Central memory CD8-positive, alpha-beta T cell (primary cell): ENCODE results near the gene DLG1.

Source experiments
- ATAC-seq: fragments of 150-1000 bp; cut with Tn5 transposase; replicated peaks from 2 replicates; pipeline ENCODE4 v1.10.0; 2022; ENCODE audit warnings: mild to moderate bottlenecking, moderate FRiP score, moderate number of reproducible peaks; ENCODE audit not compliant: poor library complexity, severe bottlenecking; ENCODE audit errors: extremely low read depth
- DNase-seq, 2 donors: peaks; one replicate each; pipeline ENCODE4 v3.0.0; 2021; ENCODE audit warnings: low spot score in 2 of 2
- H3K27ac Mint-ChIP-seq: one replicate; pipeline ENCODE4 v1.8.0; 2022; ENCODE audit warnings: low read depth, mild to moderate bottlenecking, moderate library complexity, mixed read lengths
- H3K27me3 Mint-ChIP-seq: one replicate; pipeline ENCODE4 v1.8.0; 2022; ENCODE audit warnings: mixed read lengths
- H3K36me3 Mint-ChIP-seq: one replicate; pipeline ENCODE4 v1.8.0; 2022; ENCODE audit warnings: mild to moderate bottlenecking, moderate library complexity, mixed read lengths; ENCODE audit not compliant: insufficient read depth
- H3K4me1 Mint-ChIP-seq: one replicate; pipeline ENCODE4 v1.8.0; 2022; ENCODE audit warnings: mixed read lengths
- H3K4me3 Mint-ChIP-seq: one replicate; pipeline ENCODE4 v1.8.0; 2022; ENCODE audit warnings: mild to moderate bottlenecking, moderate library complexity, mixed read lengths
- H3K9me3 Mint-ChIP-seq: one replicate; pipeline ENCODE4 v1.8.0; 2022; ENCODE audit warnings: mixed read lengths

DLG1 gene

GRCh38 chr3:197124713-197125112, 173.7 kb downstream of the DLG1 start:
- no peaks in the 10 kb centered on the region for H3K9me3 Mint-ChIP-seq
- ATAC-seq (no peak), DNase-seq (no peak)
- no peaks in the 10 kb centered on the region for H3K27me3 Mint-ChIP-seq
- peaks cover 10% of the 10 kb centered on the region for H3K36me3 Mint-ChIP-seq
- no peak overlapping the region for H3K4me3 Mint-ChIP-seq
- H3K27ac Mint-ChIP-seq: no peak overlapping the region
- peaks cover 5% of the 10 kb centered on the region for H3K4me1 Mint-ChIP-seq

DNA sequence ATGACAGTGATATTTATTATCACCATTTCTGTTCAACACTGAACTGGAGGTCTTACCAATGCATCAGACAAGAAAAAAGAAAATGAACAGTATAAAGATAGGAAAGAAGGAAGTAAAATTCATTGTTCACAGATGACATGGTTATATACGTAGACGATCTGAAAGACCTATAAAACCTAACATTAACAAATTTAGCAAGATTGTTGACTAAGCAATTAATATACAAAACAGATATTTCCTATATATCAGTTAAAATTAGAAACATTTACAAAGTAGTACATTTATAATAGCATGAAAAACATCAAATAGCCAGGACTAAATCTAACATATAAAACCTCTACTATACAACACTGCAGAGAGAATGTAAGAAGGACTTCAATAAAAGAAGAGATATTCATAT, 176.0 kb downstream of the DLG1 start:
- no peak for DNase-seq
- no peak overlapping the region for H3K27ac Mint-ChIP-seq

DNA sequence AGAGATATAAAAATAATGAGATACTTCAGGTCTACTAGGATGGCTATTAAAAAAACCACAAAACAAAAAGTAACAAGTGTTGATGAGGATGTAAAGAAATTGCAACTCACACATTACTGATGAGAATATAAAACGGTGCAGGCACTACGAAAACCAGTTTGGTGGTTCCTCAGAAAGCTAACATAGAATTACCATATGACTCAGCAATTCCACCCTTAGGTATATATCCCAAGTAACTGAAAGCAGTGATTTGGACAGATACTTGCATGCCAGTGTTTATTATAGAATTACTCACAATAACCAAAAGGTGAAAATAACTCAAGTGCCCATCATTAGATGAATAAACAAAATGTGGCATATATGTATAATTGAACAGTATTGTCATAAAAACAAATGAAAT, 181.3 kb downstream of the DLG1 start:
- Mint-ChIP-seq H3K4me3 (no peak overlapping the region), H3K9me3 (no peaks in the 10 kb centered on the region), H3K36me3 (peaks cover 8% of the 10 kb centered on the region), H3K4me1 (no peaks in the 10 kb centered on the region), H3K27ac (no peak overlapping the region), H3K27me3 (no peaks in the 10 kb centered on the region)
- ATAC-seq (no peak), DNase-seq (no peak)

More for the DNA sequence above, 176.0 kb downstream of the DLG1 start:
- H3K27me3 Mint-ChIP-seq: no peaks in the 10 kb centered on the region
- no peaks in the 10 kb centered on the region for H3K4me1 Mint-ChIP-seq
- no peak overlapping the region for H3K4me3 Mint-ChIP-seq
- no peak for ATAC-seq
- no peaks in the 10 kb centered on the region for H3K9me3 Mint-ChIP-seq
- peaks cover 10% of the 10 kb centered on the region for H3K36me3 Mint-ChIP-seq

GRCh38 chr3:197114007-197114406, 184.4 kb downstream of the DLG1 start:
- ATAC-seq (no peak), DNase-seq (no peak)
- H3K4me3 Mint-ChIP-seq: no peak overlapping the region
- no peak overlapping the region for H3K27ac Mint-ChIP-seq
- H3K27me3 Mint-ChIP-seq: no peaks in the 10 kb centered on the region
- peaks cover 12% of the 10 kb centered on the region for H3K36me3 Mint-ChIP-seq
- no peaks in the 10 kb centered on the region for H3K4me1 Mint-ChIP-seq
- H3K9me3 Mint-ChIP-seq: no peaks in the 10 kb centered on the region

GRCh38 chr3:197111685-197112084, 186.7 kb downstream of the DLG1 start:
- Mint-ChIP-seq H3K27me3 (no peaks in the 10 kb centered on the region), H3K4me3 (no peak overlapping the region), H3K36me3 (peaks cover 15% of the 10 kb centered on the region), H3K4me1 (no peaks in the 10 kb centered on the region), H3K9me3 (no peaks in the 10 kb centered on the region), H3K27ac (no peak overlapping the region)
- ATAC-seq (no peak), DNase-seq (no peak)

DNA sequence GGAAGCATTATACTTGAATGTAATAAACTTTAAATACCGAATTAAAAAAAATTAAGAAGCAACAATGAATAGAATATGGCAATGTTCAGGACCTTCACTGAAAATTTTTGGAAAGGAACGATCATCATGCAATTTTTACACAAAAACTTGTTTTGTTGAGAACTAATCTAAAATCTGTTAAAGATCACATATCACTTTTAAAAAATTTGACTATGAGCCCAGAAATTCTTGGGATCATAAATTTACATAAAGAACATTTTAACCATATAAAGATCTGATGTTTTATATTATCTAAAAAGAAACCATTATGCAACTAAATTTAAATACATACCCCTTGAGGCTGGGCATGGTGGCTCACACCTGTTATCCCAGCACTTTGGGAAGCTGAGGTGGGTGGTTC, 192.6 kb downstream of the DLG1 start:
- H3K9me3 Mint-ChIP-seq: no peaks in the 10 kb centered on the region
- no peak overlapping the region for H3K27ac Mint-ChIP-seq
- no peak for ATAC-seq
- no peaks in the 10 kb centered on the region for H3K4me1 Mint-ChIP-seq
- H3K27me3 Mint-ChIP-seq: no peaks in the 10 kb centered on the region
- no peak for DNase-seq
- H3K4me3 Mint-ChIP-seq: no peak overlapping the region
- peaks cover 10% of the 10 kb centered on the region for H3K36me3 Mint-ChIP-seq

- Mint-ChIP-seq H3K9me3 (no peaks in the 10 kb centered on the region), H3K27ac (no peak overlapping the region), H3K4me3 (no peak overlapping the region), H3K4me1 (no peaks in the 10 kb centered on the region), H3K36me3 (peaks cover 11% of the 10 kb centered on the region), H3K27me3 (no peaks in the 10 kb centered on the region)
- ATAC-seq (no peak), DNase-seq (no peak)
Observed at GRCh38 chr3:197104738-197105137, 193.7 kb downstream of the DLG1 start.

- H3K9me3 Mint-ChIP-seq: no peaks in the 10 kb centered on the region
- no peak overlapping the region for H3K4me3 Mint-ChIP-seq
- no peaks in the 10 kb centered on the region for H3K27me3 Mint-ChIP-seq
- H3K36me3 Mint-ChIP-seq: peaks cover 9% of the 10 kb centered on the region
- no peaks in the 10 kb centered on the region for H3K4me1 Mint-ChIP-seq
- no peak for ATAC-seq
- no peak for DNase-seq
- no peak overlapping the region for H3K27ac Mint-ChIP-seq
Observed at GRCh38 chr3:197103766-197104165, 194.6 kb downstream of the DLG1 start.

DNA sequence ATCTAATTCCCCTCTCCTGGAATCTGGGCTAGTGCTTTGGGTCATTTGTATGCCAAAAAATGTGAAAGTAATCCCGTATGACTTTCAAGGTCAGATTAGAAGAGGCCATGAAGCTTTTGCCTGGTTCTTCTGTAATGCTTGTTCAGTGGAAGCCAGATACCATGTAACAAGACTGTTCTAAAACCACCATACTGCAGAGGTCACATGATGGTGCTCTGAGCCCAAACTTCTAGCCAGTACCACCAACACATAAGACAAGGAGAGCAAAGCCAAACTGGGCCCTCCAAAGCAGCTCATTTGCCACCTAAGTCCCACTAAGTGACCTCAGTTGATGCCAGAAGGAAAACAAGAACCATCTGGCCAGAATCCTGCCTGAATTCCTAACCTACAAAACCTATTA, 204.5 kb downstream of the DLG1 start:
- Mint-ChIP-seq H3K4me3 (no peak overlapping the region), H3K4me1 (no peaks in the 10 kb centered on the region), H3K27me3 (no peaks in the 10 kb centered on the region), H3K9me3 (no peaks in the 10 kb centered on the region), H3K27ac (no peak overlapping the region), H3K36me3 (peaks cover 9% of the 10 kb centered on the region)
- DNase-seq (no peak), ATAC-seq (no peak)

DNA sequence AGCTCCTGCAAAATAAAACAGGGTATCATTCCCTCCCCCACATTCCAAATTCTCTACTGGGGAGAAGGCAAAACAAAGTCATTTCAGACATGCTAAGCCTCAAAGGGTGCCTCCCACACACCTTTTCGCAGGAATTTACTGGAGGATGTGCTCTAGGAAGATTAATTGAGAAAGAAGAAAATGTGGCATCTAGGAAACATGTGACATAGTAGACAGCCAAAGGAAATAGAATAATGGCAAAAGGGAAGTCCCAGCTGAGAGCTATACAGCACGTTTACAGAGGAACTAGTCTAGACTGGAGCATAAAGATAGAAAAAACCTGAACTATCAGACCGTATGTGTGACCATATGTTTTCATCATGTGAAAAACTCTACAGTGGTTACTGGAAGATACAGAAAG, 210.0 kb downstream of the DLG1 start:
- Mint-ChIP-seq H3K4me3 (no peak overlapping the region), H3K27me3 (no peaks in the 10 kb centered on the region), H3K4me1 (no peaks in the 10 kb centered on the region), H3K9me3 (no peaks in the 10 kb centered on the region), H3K27ac (no peak overlapping the region), H3K36me3 (peaks cover 9% of the 10 kb centered on the region)
- DNase-seq (no peak), ATAC-seq (no peak)

DNA sequence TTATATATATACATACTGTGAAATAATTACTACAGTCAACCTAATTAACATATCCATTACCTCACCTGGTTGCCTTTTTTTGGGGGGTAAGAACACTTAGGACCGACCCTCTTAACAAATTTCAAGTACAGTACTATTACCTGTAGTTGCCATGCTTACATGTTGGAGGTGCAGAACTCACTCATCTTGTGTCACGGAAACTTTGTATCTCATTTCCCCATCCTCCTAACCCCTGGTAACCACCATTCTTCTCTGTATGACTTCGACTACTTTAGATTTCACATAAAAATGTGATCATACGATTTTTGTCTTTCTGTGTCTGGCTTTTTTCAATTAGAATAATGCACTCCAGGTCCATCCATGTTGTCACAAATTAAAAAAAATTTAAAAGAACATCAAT, 213.3 kb downstream of the DLG1 start:
- no peak overlapping the region for H3K27ac Mint-ChIP-seq
- H3K36me3 Mint-ChIP-seq: peaks cover 14% of the 10 kb centered on the region

GRCh38 chr3:197083486-197083885, 214.9 kb downstream of the DLG1 start:
- Mint-ChIP-seq H3K36me3 (peaks cover 14% of the 10 kb centered on the region), H3K27me3 (no peaks in the 10 kb centered on the region), H3K4me3 (no peak overlapping the region), H3K4me1 (no peaks in the 10 kb centered on the region), H3K9me3 (no peaks in the 10 kb centered on the region), H3K27ac (no peak overlapping the region)
- no peak for DNase-seq
- no peak for ATAC-seq

More for the DNA sequence above, 213.3 kb downstream of the DLG1 start:
- no peak overlapping the region for H3K4me3 Mint-ChIP-seq
- DNase-seq (no peak), ATAC-seq (no peak)
- H3K27me3 Mint-ChIP-seq: no peaks in the 10 kb centered on the region
- H3K9me3 Mint-ChIP-seq: no peaks in the 10 kb centered on the region
- no peaks in the 10 kb centered on the region for H3K4me1 Mint-ChIP-seq

- no peak overlapping the region for H3K4me3 Mint-ChIP-seq
- H3K9me3 Mint-ChIP-seq: no peaks in the 10 kb centered on the region
- no peak for ATAC-seq
- H3K4me1 Mint-ChIP-seq: no peaks in the 10 kb centered on the region
- no peak overlapping the region for H3K27ac Mint-ChIP-seq
- H3K36me3 Mint-ChIP-seq: peaks cover 12% of the 10 kb centered on the region
- no peak for DNase-seq
- H3K27me3 Mint-ChIP-seq: no peaks in the 10 kb centered on the region
Observed at GRCh38 chr3:197082871-197083270, 215.5 kb downstream of the DLG1 start.

GRCh38 chr3:197080344-197080743, 218.1 kb downstream of the DLG1 start:
- H3K27me3 Mint-ChIP-seq: no peaks in the 10 kb centered on the region
- DNase-seq: no peak
- H3K27ac Mint-ChIP-seq: no peak overlapping the region
- H3K9me3 Mint-ChIP-seq: no peaks in the 10 kb centered on the region
- H3K36me3 Mint-ChIP-seq: peaks cover 18% of the 10 kb centered on the region
- no peak for ATAC-seq
- no peaks in the 10 kb centered on the region for H3K4me1 Mint-ChIP-seq
- no peak overlapping the region for H3K4me3 Mint-ChIP-seq
